Ammon's horn (tissue), 1 donor: ENCODE data around the gene SPHK2.
"Not testable (repeated sequence)": the region's sequence is repeated elsewhere in the genome, so short reads cannot be mapped to it uniquely, and the experiment has no call there.

ENCODE experiments used
- DNase-seq: peaks from one replicate; pipeline ENCODE4 v3.0.0-alpha.2; 2016; ENCODE audit warnings: low spot score

The SPHK2 gene

GRCh38 chr19:48637449-48637947, 18.2 kb downstream of the SPHK2 start:
- DNase-seq: peak; percentile 100

GRCh38 chr19:48637948-48638830, 18.9 kb downstream of the SPHK2 start:
- DNase-seq: peak; percentile 94

- no peak for DNase-seq
Measured at GRCh38 chr19:48638831-48639381, 19.6 kb downstream of the SPHK2 start.

- no peak for DNase-seq
Measured at GRCh38 chr19:48639483-48640375, 20.4 kb downstream of the SPHK2 start.

GRCh38 chr19:48641850-48642249, 22.5 kb downstream of the SPHK2 start:
- no peak for DNase-seq

- no peak for DNase-seq
Measured at GRCh38 chr19:48642862-48643261, 23.6 kb downstream of the SPHK2 start.

GRCh38 chr19:48644355-48644754, 25.0 kb downstream of the SPHK2 start:
- DNase-seq: no peak

GRCh38 chr19:48644839-48645619, 25.7 kb downstream of the SPHK2 start:
- DNase-seq: peak; percentile 94

GRCh38 chr19:48645620-48646000, 26.3 kb downstream of the SPHK2 start:
- DNase-seq: no peak

- DNase-seq: peak; percentile 94
Measured at GRCh38 chr19:48646001-48646721, 26.9 kb downstream of the SPHK2 start, which contains the start of gene CA11. Gene CA11, minus strand, starts transcription at chr19:48646187. Its CDS starts 555 bp downstream, at chr19:48645632.

- no peak for DNase-seq
Measured at GRCh38 chr19:48646722-48647216, 27.5 kb downstream of the SPHK2 start.

GRCh38 chr19:48648134-48648533, 28.8 kb downstream of the SPHK2 start:
- DNase-seq: no peak

GRCh38 chr19:48650974-48651682, 31.8 kb downstream of the SPHK2 start:
- DNase-seq: no peak

- no peak for DNase-seq
Measured at GRCh38 chr19:48651683-48652048, 32.4 kb downstream of the SPHK2 start.

GRCh38 chr19:48654299-48655059, 35.2 kb downstream of the SPHK2 start:
- DNase-seq: no peak

GRCh38 chr19:48656840-48657474, 37.7 kb downstream of the SPHK2 start:
- no peak for DNase-seq

GRCh38 chr19:48657828-48658227, 38.5 kb downstream of the SPHK2 start:
- DNase-seq: not testable (repeated sequence)

- no peak for DNase-seq
Measured at GRCh38 chr19:48658483-48658882, 39.2 kb downstream of the SPHK2 start.

GRCh38 chr19:48659768-48660167, 40.5 kb downstream of the SPHK2 start:
- no peak for DNase-seq
